BJ (cell line): ENCODE measurements around the gene KIAA1328. TPM values are rescaled to one million over a fixed set of nuclear protein-coding genes. Genes with fewer than 3 reads are reported as not detected.
A peak's percentile ranks its signal among the peaks of the same experiment; 100 is the strongest.

ENCODE experiments used
- CTCF ChIA-PET: fragments of 350-600 bp; formaldehyde crosslinking; extraction: SDS; loops from one replicate; lab custom pipeline; 2021; ENCODE audit warnings: antibody characterized with exemption, inconsistent platforms; lab: Yijun Ruan, JAX
- POLR2A ChIA-PET: fragments of 300-600 bp; sonication (Branson Sonifier 250); formaldehyde crosslinking; extraction: SDS; loops from one replicate; lab custom pipeline; 2021; ENCODE audit warnings: antibody characterized with exemption; lab: Charles Lee
- DNase-seq: peaks from one replicate; pipeline ENCODE4 v3.0.0-alpha.2; 2011; ENCODE audit warnings: low read depth
- H3K27me3 ChIP-seq: 2 replicates; pipeline ENCODE4 v1.6.0; 2011; ENCODE audit warnings: low read length; ENCODE audit not compliant: control insufficient read depth, insufficient read depth
- H3K36me3 ChIP-seq: 2 replicates; pipeline ENCODE4 v1.5.1; 2011; ENCODE audit warnings: low read length; ENCODE audit not compliant: control insufficient read depth, insufficient read depth
- H3K4me3 ChIP-seq: 2 replicates; pipeline ENCODE4 v1.5.1; 2011; ENCODE audit warnings: low read depth, mild to moderate bottlenecking, control low read depth, low read length
- CTCF ChIP-seq: IDR thresholded peaks from 2 replicates; pipeline ENCODE4 v1.5.1; 2011; ENCODE audit warnings: low read depth, mild to moderate bottlenecking, control low read depth, inconsistent platforms, low read length, moderate library complexity; ENCODE audit not compliant: insufficient read depth
- polyA plus RNA-seq: library from polyadenylated mRNA; depleted of rRNA; stranded (reverse); fragments of >200 nt; gene quantifications from 2 replicates; pipeline ENCODE4 v1.2.3, GENCODE V29; 2011

KIAA1328 gene
- polyA plus RNA-seq, 1 experiment, result 2.2 TPM

- DNase-seq, result no peak
- H3K4me3 ChIP-seq, result no peak overlapping the region
- ChIA-PET POLR2A (no interaction called here), CTCF (no interaction called here)
- H3K36me3 ChIP-seq, result no peaks in the 10 kb centered on the region
- no peak for TF ChIP-seq CTCF
- H3K27me3 ChIP-seq, result peaks cover 25% of the 10 kb centered on the region
These were observed 422.8 kb downstream of the KIAA1328 start for GRCh38 chr18:37251679-37252078.

- ChIA-PET POLR2A (no interaction called here), CTCF (interaction anchor here (1.1 kb wide), 1 partner anchor 423 kb away, joined by 4 read pairs; the partner anchor contains the start of genes KIAA1328 and TPGS2)
- TF ChIP-seq CTCF, result no peak
These were observed 423.4 kb downstream of the KIAA1328 start for GRCh38 chr18:37252342-37252741.

GRCh38 chr18:37252854-37253393 is 424.0 kb downstream of the KIAA1328 start:
- no peak overlapping the region for H3K4me3 ChIP-seq
- H3K36me3 ChIP-seq, result no peaks in the 10 kb centered on the region
- TF ChIP-seq CTCF, result no peak
- CTCF ChIA-PET, result interaction anchor here (1.1 kb wide), 1 partner anchor 424 kb away, joined by 4 read pairs; the partner anchor contains the start of genes KIAA1328 and TPGS2
- DNase-seq, result no peak
- H3K27me3 ChIP-seq, result peaks cover 31% of the 10 kb centered on the region
- POLR2A ChIA-PET, result no interaction called here

More at GRCh38 chr18:37252342-37252741, 423.4 kb downstream of the KIAA1328 start:
- H3K4me3 ChIP-seq, result no peak overlapping the region
- H3K27me3 ChIP-seq, result peaks cover 30% of the 10 kb centered on the region
- no peak for DNase-seq
- H3K36me3 ChIP-seq, result no peaks in the 10 kb centered on the region

GRCh38 chr18:37253394-37254235 is 424.7 kb downstream of the KIAA1328 start:
- peaks cover 31% of the 10 kb centered on the region for H3K27me3 ChIP-seq
- DNase-seq, result no peak
- ChIA-PET POLR2A (no interaction called here), CTCF (interaction anchor here (1.1 kb wide), 1 partner anchor 425 kb away, joined by 4 read pairs; the partner anchor contains the start of genes KIAA1328 and TPGS2)
- H3K4me3 ChIP-seq, result peak overlapping the region; percentile 16
- no peaks in the 10 kb centered on the region for H3K36me3 ChIP-seq
- TF ChIP-seq CTCF, result no peak

GRCh38 chr18:37254236-37254754 is 425.4 kb downstream of the KIAA1328 start:
- POLR2A ChIA-PET, result no interaction called here
- CTCF ChIA-PET, result no interaction called here
- no peaks in the 10 kb centered on the region for H3K36me3 ChIP-seq
- peak overlapping the region; percentile 11; the same call in 1 of the 2 replicates for H3K4me3 ChIP-seq
- no peak for TF ChIP-seq CTCF
- DNase-seq, result no peak
- H3K27me3 ChIP-seq, result peaks cover 31% of the 10 kb centered on the region
